Chondrocyte (in vitro differentiated cells): ENCODE measurements around the gene FAM193A. TPM values are rescaled to one million over a fixed set of nuclear protein-coding genes. Genes with fewer than 3 reads are reported as not detected.

ENCODE experiments used
- DNase-seq: peaks from one replicate; pipeline ENCODE4 v3.0.0; 2021; ENCODE audit warnings: mixed read lengths, low spot score
- H3K27ac Mint-ChIP-seq: one replicate; pipeline ENCODE4 v1.8.0; 2021; ENCODE audit warnings: mild to moderate bottlenecking, moderate library complexity, mixed read lengths; ENCODE audit not compliant: unreplicated experiment
- H3K27me3 Mint-ChIP-seq: 2 replicates; pipeline ENCODE4 v1.8.0; 2021; ENCODE audit warnings: low read depth, mixed read lengths
- H3K36me3 Mint-ChIP-seq: 2 replicates; pipeline ENCODE4 v1.8.0; 2021; ENCODE audit warnings: low read depth, mixed read lengths
- H3K4me1 Mint-ChIP-seq: 2 replicates; pipeline ENCODE4 v1.8.0; 2021; ENCODE audit warnings: low read depth, mild to moderate bottlenecking, mixed read lengths
- H3K4me3 Mint-ChIP-seq: one replicate; pipeline ENCODE4 v1.8.0; 2021; ENCODE audit warnings: mild to moderate bottlenecking, moderate library complexity, mixed read lengths; ENCODE audit not compliant: unreplicated experiment
- H3K9me3 Mint-ChIP-seq: 2 replicates; pipeline ENCODE4 v1.8.0; 2021; ENCODE audit warnings: low read depth, mixed read lengths
- total RNA-seq: library from RNA; stranded (reverse); gene quantifications from 3 replicates; pipeline ENCODE4 v1.2.1, GENCODE V29; 2021
- TF ChIP-seq, protein P1 (sequence below): fragments of 200-600 bp; sonication (generic); IDR thresholded peaks from 2 replicates; pipeline ENCODE4 v1.5.0; 2021; ENCODE audit warnings: antibody characterized with exemption, mild to moderate bottlenecking, moderate library complexity

Gene FAM193A
- total RNA-seq, 1 donor from 2014 or later, result 24.9 TPM

DNA sequence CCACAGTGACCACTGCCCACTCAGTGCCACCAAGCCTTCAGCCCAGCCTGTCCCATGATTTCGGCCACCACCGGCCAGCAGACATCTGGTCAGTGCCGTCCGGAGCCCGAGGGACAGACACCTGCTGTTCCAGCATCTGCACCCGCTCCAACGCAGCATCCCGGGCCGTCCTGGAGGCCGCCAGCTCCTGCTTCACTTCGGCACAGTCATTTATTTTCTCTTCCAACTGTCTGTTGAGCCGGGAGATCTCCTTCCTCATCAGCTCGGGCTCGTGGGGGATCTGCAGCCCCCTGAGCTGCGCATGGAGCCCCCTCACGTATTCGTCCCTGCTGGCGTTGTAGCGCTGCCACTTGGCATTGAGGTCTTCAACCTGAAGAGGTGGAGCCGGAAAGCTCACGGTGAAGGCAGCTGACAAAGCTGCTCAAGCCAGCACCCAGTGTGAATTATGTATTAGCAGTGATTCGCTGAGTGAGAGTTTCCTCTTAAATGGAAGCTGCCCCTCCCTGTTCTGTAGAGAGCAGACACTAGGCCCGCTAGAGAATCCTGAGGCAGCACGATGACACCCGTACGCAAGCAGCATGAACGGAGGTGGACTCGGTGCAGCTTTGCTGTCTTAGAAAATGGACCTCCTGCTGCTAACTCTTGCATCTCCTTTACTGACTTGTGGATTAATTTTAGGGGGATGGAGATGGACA is 208.3 kb downstream of the FAM193A start:
- TF ChIP-seq, protein P1, sequence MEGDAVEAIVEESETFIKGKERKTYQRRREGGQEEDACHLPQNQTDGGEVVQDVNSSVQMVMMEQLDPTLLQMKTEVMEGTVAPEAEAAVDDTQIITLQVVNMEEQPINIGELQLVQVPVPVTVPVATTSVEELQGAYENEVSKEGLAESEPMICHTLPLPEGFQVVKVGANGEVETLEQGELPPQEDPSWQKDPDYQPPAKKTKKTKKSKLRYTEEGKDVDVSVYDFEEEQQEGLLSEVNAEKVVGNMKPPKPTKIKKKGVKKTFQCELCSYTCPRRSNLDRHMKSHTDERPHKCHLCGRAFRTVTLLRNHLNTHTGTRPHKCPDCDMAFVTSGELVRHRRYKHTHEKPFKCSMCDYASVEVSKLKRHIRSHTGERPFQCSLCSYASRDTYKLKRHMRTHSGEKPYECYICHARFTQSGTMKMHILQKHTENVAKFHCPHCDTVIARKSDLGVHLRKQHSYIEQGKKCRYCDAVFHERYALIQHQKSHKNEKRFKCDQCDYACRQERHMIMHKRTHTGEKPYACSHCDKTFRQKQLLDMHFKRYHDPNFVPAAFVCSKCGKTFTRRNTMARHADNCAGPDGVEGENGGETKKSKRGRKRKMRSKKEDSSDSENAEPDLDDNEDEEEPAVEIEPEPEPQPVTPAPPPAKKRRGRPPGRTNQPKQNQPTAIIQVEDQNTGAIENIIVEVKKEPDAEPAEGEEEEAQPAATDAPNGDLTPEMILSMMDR, result no peak
- Mint-ChIP-seq H3K4me1 (peaks cover 49% of the 10 kb centered on the region), H3K27me3 (no peaks in the 10 kb centered on the region), H3K36me3 (peaks cover 24% of the 10 kb centered on the region), H3K9me3 (no peaks in the 10 kb centered on the region), H3K4me3 (no peak overlapping the region), H3K27ac (no peak overlapping the region)
- DNase-seq, result peak; percentile 87

DNA sequence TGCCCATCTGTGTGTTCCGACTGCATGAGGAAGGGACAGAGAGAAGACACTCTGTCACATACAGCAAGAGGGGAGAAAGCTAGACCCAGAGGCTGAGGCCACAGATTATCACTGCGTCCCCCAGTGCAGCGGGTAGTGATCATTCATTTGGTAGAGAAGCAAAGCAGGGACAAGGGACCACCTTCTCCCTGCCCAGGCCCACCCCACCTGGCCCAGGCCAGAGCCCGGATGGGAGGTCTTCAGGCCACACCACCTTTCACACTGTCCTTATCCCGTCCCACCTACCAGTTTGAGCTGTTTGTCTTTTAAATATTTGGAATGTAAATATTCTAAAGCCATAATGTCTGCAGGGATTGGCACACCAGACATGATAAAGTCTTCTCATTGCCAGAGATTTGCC is 209.1 kb downstream of the FAM193A start:
- peak; percentile 39 for DNase-seq
- Mint-ChIP-seq H3K27me3 (no peaks in the 10 kb centered on the region), H3K27ac (peak overlapping the region; percentile 89), H3K4me3 (no peak overlapping the region), H3K9me3 (no peaks in the 10 kb centered on the region), H3K4me1 (peaks cover 54% of the 10 kb centered on the region), H3K36me3 (peaks cover 24% of the 10 kb centered on the region)
- TF ChIP-seq, protein P1, result no peak

DNA sequence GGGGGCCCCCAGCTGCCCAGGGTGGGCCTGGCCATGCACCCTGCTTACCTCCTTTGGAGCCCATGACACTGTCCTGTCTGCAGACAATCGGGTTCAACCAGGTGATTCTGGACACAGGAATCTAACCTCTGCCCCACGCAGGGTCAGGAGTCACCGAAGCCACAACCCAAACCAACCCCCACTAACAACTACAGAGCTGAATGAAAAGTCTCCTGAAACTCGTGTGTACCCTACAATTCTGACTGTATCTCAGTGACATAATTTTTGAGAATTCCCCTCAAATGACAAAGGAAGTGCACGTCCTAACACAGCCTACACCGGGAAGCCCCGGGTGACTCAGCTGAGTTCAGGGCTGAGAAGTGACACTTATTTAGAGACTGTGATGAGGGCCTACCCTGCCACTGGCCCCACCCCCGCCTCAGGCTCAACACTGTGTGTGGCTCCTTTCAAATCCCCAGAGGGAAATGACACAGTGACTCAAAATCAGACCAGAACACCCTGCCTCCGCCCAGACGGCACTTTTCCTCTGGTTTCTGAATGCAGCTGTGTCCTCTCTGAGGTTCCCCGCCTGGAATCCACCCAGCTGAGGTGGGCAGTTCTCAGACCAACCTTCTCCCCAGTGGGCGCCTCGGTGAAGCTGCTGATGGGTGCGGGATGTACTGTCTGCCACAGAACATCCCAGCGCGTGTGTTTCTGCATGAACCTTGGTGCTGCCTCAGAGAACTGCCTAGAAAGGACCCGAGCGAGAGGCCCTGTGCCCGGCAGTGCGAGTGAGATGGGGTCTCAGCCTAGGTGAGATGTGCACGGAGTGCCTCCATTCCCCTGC is 209.7 kb downstream of the FAM193A start:
- no peaks in the 10 kb centered on the region for H3K27me3 Mint-ChIP-seq
- H3K4me1 Mint-ChIP-seq, result peaks cover 53% of the 10 kb centered on the region
- DNase-seq, result peak; percentile 74
- no peak overlapping the region for H3K4me3 Mint-ChIP-seq
- peak overlapping the region; percentile 89 for H3K27ac Mint-ChIP-seq
- H3K36me3 Mint-ChIP-seq, result peaks cover 24% of the 10 kb centered on the region
- TF ChIP-seq, protein P1, result no peak
- no peaks in the 10 kb centered on the region for H3K9me3 Mint-ChIP-seq

DNA sequence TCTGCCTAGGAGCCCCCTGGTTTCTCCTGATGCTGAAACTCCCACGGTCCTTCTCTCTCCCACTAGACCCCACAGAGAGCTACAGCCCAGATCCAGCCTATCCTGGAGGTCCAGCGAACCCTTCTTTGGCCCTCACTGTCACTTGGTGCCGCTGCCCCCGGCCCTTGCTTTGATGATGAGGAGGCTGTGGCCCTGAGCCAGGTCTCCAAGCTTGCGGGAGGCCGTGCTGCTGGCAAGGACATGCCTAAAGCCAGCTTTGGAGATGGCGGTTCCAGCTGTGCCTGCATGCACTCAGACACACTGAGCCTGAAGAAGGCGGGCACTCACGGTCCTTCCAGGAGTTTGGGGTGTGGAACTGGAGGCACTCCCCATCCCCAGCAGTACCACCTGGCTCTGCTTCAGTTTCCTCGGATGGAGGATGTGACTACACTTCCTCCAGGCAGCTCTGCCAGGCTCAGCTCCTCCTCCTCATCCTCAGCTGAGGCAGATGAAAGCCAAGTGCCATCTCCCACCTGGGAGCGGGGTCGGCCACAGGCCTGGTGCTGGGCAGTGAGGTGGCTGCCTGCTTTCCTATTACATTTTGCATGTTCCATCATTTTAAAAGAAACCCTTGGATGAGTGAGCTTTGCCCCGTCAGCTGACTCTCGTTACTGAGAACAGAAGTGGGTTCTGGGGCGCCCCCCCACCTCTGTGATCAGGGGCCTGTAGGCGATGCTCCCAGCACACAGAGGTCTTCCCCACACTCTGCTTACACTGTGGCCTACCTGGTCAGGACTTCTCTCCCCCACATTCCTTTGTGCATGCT is 210.6 kb downstream of the FAM193A start:
- Mint-ChIP-seq H3K27ac (peak overlapping the region; percentile 89), H3K4me1 (peaks cover 44% of the 10 kb centered on the region), H3K9me3 (no peaks in the 10 kb centered on the region), H3K27me3 (no peaks in the 10 kb centered on the region), H3K36me3 (peaks cover 24% of the 10 kb centered on the region), H3K4me3 (no peak overlapping the region)
- peak; percentile 84 for DNase-seq
- TF ChIP-seq, protein P1, result no peak
